HEK293T (cell line): ENCODE measurements around the gene CFAP61.

ENCODE experiments used
- BHLHE40 ChIP-seq: fragments of 450-650 bp; IDR thresholded peaks from 2 replicates; pipeline ENCODE4 v1.6.1; 2016; ENCODE audit warnings: mild to moderate bottlenecking, moderate library complexity, borderline replicate concordance
- ELF4 ChIP-seq: fragments of 450-650 bp; IDR thresholded peaks from 2 replicates; pipeline ENCODE4 v1.6.1; 2017; ENCODE audit warnings: antibody characterized with exemption
- FOXK2 ChIP-seq: fragments of 450-650 bp; IDR thresholded peaks from 2 replicates; pipeline ENCODE4 v1.6.1; 2016; ENCODE audit warnings: mild to moderate bottlenecking
- FOXM1 ChIP-seq: fragments of 450-650 bp; IDR thresholded peaks from 2 replicates; pipeline ENCODE4 v1.6.1; 2017; ENCODE audit warnings: mild to moderate bottlenecking, borderline replicate concordance
- HDGF ChIP-seq: fragments of 450-650 bp; IDR thresholded peaks from 2 replicates; pipeline ENCODE4 v1.6.1; 2017; ENCODE audit warnings: antibody characterized with exemption, borderline replicate concordance
- L3MBTL2 ChIP-seq: fragments of 450-650 bp; conservative IDR thresholded peaks from 2 replicates; pipeline ENCODE4 v1.6.1; 2016; ENCODE audit warnings: mild to moderate bottlenecking
- SUZ12 ChIP-seq: fragments of 450-650 bp; IDR thresholded peaks from 2 replicates; pipeline ENCODE4 v1.6.1; 2016; ENCODE audit warnings: mild to moderate bottlenecking
- ZNF384 ChIP-seq: fragments of 450-650 bp; IDR thresholded peaks from 2 replicates; pipeline ENCODE4 v1.6.1; 2016

DNA sequence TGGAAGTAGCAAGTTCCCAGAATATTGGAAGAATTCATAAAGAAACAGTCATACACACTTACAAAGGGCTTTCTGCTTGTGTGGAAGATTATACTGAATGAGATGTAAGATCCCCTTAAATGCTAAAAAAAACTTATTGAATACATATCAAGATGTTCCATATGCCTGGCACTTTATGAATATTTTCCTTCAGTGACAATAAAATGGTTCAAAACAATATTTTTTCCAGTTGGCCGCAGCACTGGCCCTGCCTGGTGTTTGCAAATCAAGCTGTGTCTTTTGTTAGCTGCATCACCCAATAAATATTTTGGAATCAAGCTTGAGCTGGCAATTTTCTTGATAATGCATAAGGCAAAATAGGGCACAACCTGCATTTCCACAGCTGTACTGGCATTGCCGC, 51.2 kb downstream of the CFAP61 start:
- TF ChIP-seq ELF4: no peak
- no peak for TF ChIP-seq FOXK2
- TF ChIP-seq ZNF384: no peak
- TF ChIP-seq BHLHE40: no peak
- TF ChIP-seq HDGF: no peak
- no peak for TF ChIP-seq FOXM1
- no peak for TF ChIP-seq L3MBTL2
- no peak for TF ChIP-seq SUZ12
